GM12878 (cell line): ENCODE data around the gene CHCHD6. TPM values are rescaled to one million over a fixed set of nuclear protein-coding genes. Genes with fewer than 3 reads are reported as not detected.

Experiments
- ATAC-seq: fragments of 200-7000 bp; cut with Tn5 transposase; 3 replicates; pipeline ENCODE4 v1.9.1; 2020; ENCODE audit warnings: mild to moderate bottlenecking, moderate library complexity
- BruUV-seq: library from RNA; stranded (reverse); fragments of 400-500 nt; replicated peaks from 2 replicates; lab custom pipeline; 2021; lab: Mats Ljungman, UMichigan
- CTCF ChIA-PET: fragments of 300-600 bp; sonication (Branson Sonifier 250); formaldehyde crosslinking; extraction: SDS; loops from one replicate; lab custom pipeline; 2021; ENCODE audit warnings: inconsistent platforms; lab: Yijun Ruan, JAX
- POLR2A ChIA-PET: fragments of 350-600 bp; formaldehyde crosslinking; extraction: SDS; loops from one replicate; lab custom pipeline; 2021; ENCODE audit warnings: inconsistent platforms; lab: Charles Lee
- RAD21 ChIA-PET: fragments of 300-600 bp; sonication (Branson Sonifier 250); formaldehyde crosslinking; loops from one replicate; lab custom pipeline; 2023; ENCODE audit warnings: antibody characterized with exemption; ENCODE audit not compliant: unreplicated experiment; lab: Charles Lee
- SMC1A ChIA-PET: fragments of 300-600 bp; sonication (Branson Sonifier 250); formaldehyde crosslinking; loops from one replicate; lab custom pipeline; 2023; ENCODE audit not compliant: unreplicated experiment, uncharacterized antibody; lab: Charles Lee
- DNase-seq: peaks from one replicate; pipeline ENCODE4 v3.0.0-alpha.2; 2011; ENCODE audit warnings: low read depth, low spot score
- FAIRE-seq: peaks from 3 replicates; lab custom pipeline; 2011; peaks lifted over from hg19 to GRCh38; lab: Jason Lieb, UNC
- H2AFZ ChIP-seq: 2 replicates; pipeline ENCODE4 v1.6.0; 2011; ENCODE audit warnings: low read depth, low read length, control low read depth; ENCODE audit not compliant: control insufficient read depth
- H3K27ac ChIP-seq: 2 replicates; pipeline ENCODE4 v1.5.1; 2011; ENCODE audit warnings: control low read depth; ENCODE audit not compliant: control insufficient read depth, insufficient read depth
- H3K27me3 ChIP-seq, 2 experiments: replicated peaks in 1 of 2; 2 replicates each; pipeline versions ENCODE4 v1.6.0 to v1.6.1; 2011; ENCODE audit warnings: low read length in 1 of 2; ENCODE audit not compliant: control insufficient read depth in 2 of 2, insufficient read depth in 2 of 2
- H3K36me3 ChIP-seq, 2 experiments: 2 replicates each; pipeline ENCODE4 v1.5.1; 2011; ENCODE audit warnings: low read length in 1 of 2; ENCODE audit not compliant: control insufficient read depth in 2 of 2, insufficient read depth in 2 of 2
- H3K4me1 ChIP-seq: 2 replicates; pipeline ENCODE4 v1.6.1; 2011; ENCODE audit warnings: mild to moderate bottlenecking, low read length, moderate library complexity, mixed read lengths; ENCODE audit not compliant: control insufficient read depth, insufficient read depth
- H3K4me2 ChIP-seq: 2 replicates; pipeline ENCODE4 v1.6.0; 2011; ENCODE audit warnings: control low read depth; ENCODE audit not compliant: control insufficient read depth, insufficient read depth
- H3K4me3 ChIP-seq: fragments of 200-600 bp; sonication (generic); 2 replicates; pipeline ENCODE4 v1.5.1; 2016
- H3K79me2 ChIP-seq: 2 replicates; pipeline ENCODE4 v1.6.0; 2011; ENCODE audit warnings: low read length; ENCODE audit not compliant: control insufficient read depth, insufficient read depth
- H3K9ac ChIP-seq: 2 replicates; pipeline ENCODE4 v1.8.0; 2011; ENCODE audit warnings: low read length, control low read depth, mixed read lengths; ENCODE audit not compliant: control insufficient read depth, insufficient read depth
- H3K9me3 ChIP-seq: replicated peaks from 3 replicates; pipeline ENCODE4 v1.5.1; 2011; ENCODE audit warnings: mild to moderate bottlenecking, low read length; ENCODE audit not compliant: control insufficient read depth, insufficient read depth
- H4K20me1 ChIP-seq: 2 replicates; pipeline ENCODE4 v1.6.0; 2011; ENCODE audit not compliant: control insufficient read depth, insufficient read depth
- ATF7 ChIP-seq: fragments of 450-650 bp; IDR thresholded peaks from 2 replicates; pipeline ENCODE4 v1.6.1; 2016; ENCODE audit warnings: low read depth, mild to moderate bottlenecking
- CTCF ChIP-seq, 3 experiments: IDR thresholded peaks in 2 of 3; conservative IDR thresholded peaks in 1 of 3; 2 replicates each; pipeline ENCODE4 v1.5.1; 2011; ENCODE audit warnings: low read depth in 3 of 3, low read length in 3 of 3, mild to moderate bottlenecking in 3 of 3, control low read depth in 2 of 3, moderate library complexity in 2 of 3, inconsistent platforms in 1 of 3, mixed read lengths in 1 of 3; ENCODE audit not compliant: control insufficient read depth in 2 of 3, insufficient read depth in 1 of 3; ENCODE audit errors: extremely low read depth in 1 of 3
- HDAC2 ChIP-seq: fragments of 200-600 bp; sonication (generic); IDR thresholded peaks from 2 replicates; pipeline ENCODE4 v1.6.1; 2017
- NFXL1 ChIP-seq: fragments of 450-650 bp; IDR thresholded peaks from 2 replicates; pipeline ENCODE4 v1.6.1; 2017; ENCODE audit warnings: antibody characterized with exemption, mild to moderate bottlenecking, borderline replicate concordance
- RAD21 ChIP-seq: IDR thresholded peaks from 2 replicates; pipeline ENCODE4 v1.6.1; 2011; ENCODE audit warnings: mild to moderate bottlenecking, low read depth, low read length, moderate library complexity; ENCODE audit not compliant: insufficient read depth
- REST ChIP-seq: IDR thresholded peaks from 2 replicates; pipeline ENCODE4 v1.6.1; 2012; ENCODE audit warnings: mild to moderate bottlenecking, low read depth, low read length
- SMAD1 ChIP-seq: fragments of 450-650 bp; IDR thresholded peaks from 2 replicates; pipeline ENCODE4 v1.6.1; 2018; ENCODE audit warnings: mild to moderate bottlenecking, low read depth; ENCODE audit not compliant: partially characterized antibody
- SPI1 ChIP-seq: IDR thresholded peaks from 2 replicates; pipeline ENCODE4 v1.6.1; 2011; ENCODE audit warnings: low read depth, mild to moderate bottlenecking, low read length, moderate library complexity, borderline replicate concordance; ENCODE audit not compliant: insufficient read depth
- USF1 ChIP-seq: IDR thresholded peaks from 2 replicates; pipeline ENCODE4 v1.6.1; 2011; ENCODE audit warnings: borderline replicate concordance, low read depth, mild to moderate bottlenecking, moderate library complexity, mixed read lengths, low read length; ENCODE audit not compliant: insufficient read depth; ENCODE audit errors: extremely low read length
- ZBTB40 ChIP-seq: fragments of 450-650 bp; IDR thresholded peaks from 2 replicates; pipeline ENCODE4 v1.6.1; 2016; ENCODE audit warnings: mild to moderate bottlenecking, moderate library complexity, borderline replicate concordance
- ZNF274 ChIP-seq: IDR thresholded peaks from one replicate; pipeline ENCODE4 v1.8.0; 2011; ENCODE audit not compliant: insufficient read length, insufficient read depth
- WGBS: methylation state at CpG from one replicate; pipeline ENCODE4 v1.1.6; 2016; ENCODE audit warnings: low lambda C conversion rate; ENCODE audit not compliant: insufficient replicate concordance, insufficient coverage; ENCODE audit errors: missing lambda C conversion rate; 5-methylcytosine and 5-hydroxymethylcytosine counted together
- in situ Hi-C: fragments of 300-500 bp; cut with MboI; formaldehyde crosslinking; loops from 9 replicates; pipeline ENCODE4 v1.14.3; 2018; ENCODE audit warnings: mixed read lengths
- intact Hi-C: fragments of 100-400 bp; cut with micrococcal nuclease; formaldehyde crosslinking; loops from one replicate; pipeline ENCODE4 v1.14.2; 2022; ENCODE audit not compliant: unreplicated experiment
- polyA plus RNA-seq, 11 experiments: library from polyadenylated mRNA; depleted of rRNA in 4 of 11; unstranded in 6 of 11; stranded (reverse) in 5 of 11; fragments of >200 nt; fragmentation: Nextera tagmentation in 4 of 11; fragmentation: Illumina TruSeq in 1 of 11; extraction: Ambion mirVana in 4 of 11; extraction: Trizol in 1 of 11; gene quantifications; 1 replicate in 1 of 11; 2 replicates in 10 of 11; pipeline versions ENCODE4 v1.2.1 to v1.2.3, GENCODE V29; 2011 to 2016; ENCODE audit warnings: inconsistent platforms in 2 of 11, missing spikeins in 2 of 11, low read depth in 1 of 11
- total RNA-seq, 4 experiments: library from RNA; depleted of rRNA in 3 of 4; stranded (reverse); fragments of >200 nt in 3 of 4; fragmentation: Illumina TruSeq in 1 of 4; extraction: Trizol in 1 of 4; gene quantifications; 2 replicates each; pipeline versions ENCODE4 v1.2.1 to v1.2.3, GENCODE V29; 2013 to 2021

The CHCHD6 gene
- total and polyA plus RNA-seq, 10 of the 15 experiments (the other 5 are each of a cell fraction or from before 2014, with no cell fraction given), result 2.7 to 16.7 (median 12.3) TPM

- no peak overlapping the region for H3K27ac ChIP-seq
- no peaks in the 10 kb centered on the region for H3K4me1 ChIP-seq
- in situ Hi-C loops (no loop called here), intact Hi-C loops (no loop called here)
- WGBS, result 84% methylated on average over 17 of the region's 17 CpGs
- H3K36me3 ChIP-seq, result no peaks in the 10 kb centered on the region
- ChIA-PET POLR2A (no interaction called here), SMC1A (no interaction called here), RAD21 (no interaction called here), CTCF (no interaction called here)
- H3K4me3 ChIP-seq, result no peak overlapping the region
- no peaks in the 10 kb centered on the region for H3K27me3 ChIP-seq
- DNase-seq (no peak), FAIRE-seq (no peak), ATAC-seq (no peak)
- no peak overlapping the region for H2AFZ ChIP-seq
- no TSS peak for BruUV-seq
- no peak overlapping the region for H3K4me2 ChIP-seq
- no peaks in the 10 kb centered on the region for H4K20me1 ChIP-seq
- H3K79me2 ChIP-seq, result no peaks in the 10 kb centered on the region
- H3K9me3 ChIP-seq, result no peaks in the 10 kb centered on the region
- H3K9ac ChIP-seq, result no peak overlapping the region
- TF ChIP-seq SPI1, result no peak
- TF ChIP-seq ZNF274, result no peak
- TF ChIP-seq SMAD1, result no peak
- no peak for TF ChIP-seq HDAC2
- no peak for TF ChIP-seq RAD21
- TF ChIP-seq NFXL1, result no peak
- TF ChIP-seq CTCF (IDR thresholded peaks at IDR 0.05 in 2 of 3, conservative IDR thresholded peaks at IDR 0.05 in 1 of 3; ENCODE audit: control insufficient read depth in 2 of 3, extremely low read depth in 1 of 3, insufficient read depth in 1 of 3, low read depth in 3 of 3, low read length in 3 of 3), result no peak
- TF ChIP-seq ZBTB40, result no peak
- TF ChIP-seq REST, result no peak
- TF ChIP-seq USF1, result no peak
- no peak for TF ChIP-seq ATF7
Observed at GRCh38 chr3:126765187-126766069, 61.4 kb downstream of the CHCHD6 start.
